Cortex of kidney (tissue), 1 donor: ENCODE data around the gene USP10.
A peak's percentile ranks its signal among the peaks of the same experiment; 100 is the strongest.

ENCODE experiments used
- DNase-seq: peaks from one replicate; lab custom pipeline; 2025; lab: John Stamatoyannopoulos, UW

USP10 gene

DNA sequence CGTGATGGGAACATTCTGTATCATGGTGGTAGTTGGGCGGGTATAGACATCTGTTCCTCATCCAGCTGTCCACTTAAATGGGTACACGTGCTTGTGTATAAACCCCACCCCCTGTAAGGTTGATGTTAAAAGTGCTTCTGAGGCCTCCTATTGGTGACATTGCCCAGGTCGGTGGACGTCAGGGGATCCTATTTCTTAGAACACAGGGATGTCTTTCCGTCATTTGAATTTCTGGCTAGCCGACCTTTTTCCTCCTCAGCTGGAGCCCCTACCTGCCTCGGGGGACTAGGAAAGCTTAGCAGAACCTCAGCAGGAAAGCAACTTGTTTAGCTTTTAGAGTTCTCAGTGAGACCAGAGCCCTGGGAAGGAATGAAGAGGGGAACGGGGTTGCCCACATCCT is 103.3 kb downstream of the USP10 start:
- no peak for DNase-seq

DNA sequence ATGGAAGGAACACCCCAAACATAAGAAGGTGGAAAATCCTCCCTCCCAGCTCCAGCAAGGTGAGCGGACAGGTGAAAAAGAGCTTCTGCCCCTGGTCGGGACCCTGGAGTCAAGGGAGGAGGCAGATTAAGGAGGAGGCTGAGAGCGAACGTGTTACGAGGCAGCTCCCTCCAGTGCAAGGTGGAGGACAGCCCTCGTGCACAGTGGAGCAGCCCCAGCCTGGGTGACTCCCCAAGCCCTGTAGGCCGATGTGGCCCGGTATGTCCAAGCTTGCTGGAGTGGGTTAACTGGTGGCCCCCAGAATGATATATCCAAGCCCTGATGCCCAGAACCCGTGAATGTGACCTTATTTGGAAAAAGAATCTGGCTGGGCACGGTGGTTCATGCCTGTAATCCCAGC is 104.5 kb downstream of the USP10 start:
- no peak for DNase-seq

DNA sequence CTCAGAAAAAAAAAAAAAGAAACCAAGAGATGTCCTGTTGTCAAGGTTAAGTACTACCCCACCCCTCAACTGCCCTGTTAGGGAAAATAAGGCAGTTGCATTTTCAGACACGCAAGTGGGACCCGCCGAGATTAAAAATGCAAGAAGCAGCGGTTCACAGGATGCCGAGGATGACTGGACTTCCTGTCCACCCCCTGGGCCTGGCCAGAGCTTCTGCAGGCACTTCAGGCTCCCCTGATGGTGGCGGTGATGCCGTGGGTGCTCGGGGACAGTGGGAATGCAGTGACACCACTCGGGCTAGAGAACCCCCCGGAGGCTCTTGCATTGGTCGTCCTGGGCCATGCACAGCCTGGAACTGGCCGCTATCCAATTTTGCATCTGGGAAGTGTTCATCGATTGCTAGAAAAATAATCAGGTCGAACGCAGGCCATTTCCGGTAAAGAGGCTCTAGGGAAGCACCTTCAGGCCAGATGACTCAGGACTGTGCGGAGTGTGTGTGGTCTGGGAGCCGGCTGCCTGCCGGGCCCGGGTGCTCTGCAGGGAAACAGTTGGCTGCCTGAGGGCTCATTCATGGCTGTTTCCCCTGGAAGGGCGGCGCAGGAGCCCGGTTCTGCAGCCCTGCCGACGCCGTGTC is 106.6 kb downstream of the USP10 start:
- DNase-seq: no peak

DNA sequence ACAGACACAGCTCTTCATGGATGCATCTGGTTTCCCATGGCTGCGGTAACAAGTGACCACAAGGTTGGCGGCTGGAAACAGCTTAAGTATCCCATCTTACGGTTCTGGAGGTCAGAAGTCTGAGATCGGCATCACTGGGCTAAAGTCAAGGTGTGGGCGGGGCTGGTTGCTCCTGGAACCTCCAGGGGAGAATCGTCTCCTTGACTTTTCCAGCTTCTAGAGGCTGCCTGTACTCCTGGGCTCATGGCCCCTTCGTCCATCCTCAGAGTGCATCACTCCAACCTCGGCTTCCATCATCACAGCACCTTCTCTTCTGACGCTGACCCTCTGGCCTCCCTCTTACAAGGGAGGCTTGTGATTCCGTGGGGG is 107.1 kb downstream of the USP10 start:
- DNase-seq: no peak

DNA sequence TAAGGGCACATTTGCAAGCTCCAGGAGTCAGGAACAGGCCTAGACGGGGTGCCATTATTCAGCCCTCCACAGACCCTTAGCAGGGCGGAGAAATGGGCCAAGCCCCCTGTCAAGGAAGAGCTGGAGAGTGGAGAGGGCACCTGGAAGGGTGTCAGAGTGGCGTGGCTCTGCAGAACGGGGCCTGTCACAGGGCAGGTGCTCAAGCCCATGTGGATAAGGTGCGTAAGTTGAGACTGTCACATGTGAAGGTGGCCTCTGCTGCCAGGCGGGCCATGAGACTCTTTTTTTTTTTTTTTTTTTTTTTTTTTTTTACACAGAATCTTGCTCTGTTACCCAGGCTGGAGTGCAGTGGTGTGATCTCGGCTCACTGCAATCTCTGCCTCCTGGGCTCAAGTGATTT is 108.0 kb downstream of the USP10 start:
- DNase-seq: no peak

DNA sequence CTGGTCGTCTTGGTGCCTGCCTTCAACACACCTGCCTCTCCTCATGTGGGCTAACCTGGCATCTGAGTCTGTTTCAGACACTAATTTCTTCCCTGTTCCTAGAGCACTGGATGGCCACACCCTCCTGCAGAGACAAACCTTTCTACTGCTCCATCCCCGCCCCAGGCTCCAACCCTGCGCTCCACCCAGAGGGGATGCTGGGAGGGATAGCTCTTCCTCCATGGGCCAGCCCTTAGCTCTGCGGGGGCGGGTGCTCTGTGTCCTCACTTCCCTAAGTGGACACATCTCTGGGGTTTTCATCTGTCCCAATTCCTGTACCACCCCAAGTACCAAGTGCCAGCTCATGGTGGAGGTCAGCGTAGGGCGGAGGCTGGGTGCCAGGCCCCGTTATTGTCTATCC is 109.0 kb downstream of the USP10 start:
- no peak for DNase-seq

DNA sequence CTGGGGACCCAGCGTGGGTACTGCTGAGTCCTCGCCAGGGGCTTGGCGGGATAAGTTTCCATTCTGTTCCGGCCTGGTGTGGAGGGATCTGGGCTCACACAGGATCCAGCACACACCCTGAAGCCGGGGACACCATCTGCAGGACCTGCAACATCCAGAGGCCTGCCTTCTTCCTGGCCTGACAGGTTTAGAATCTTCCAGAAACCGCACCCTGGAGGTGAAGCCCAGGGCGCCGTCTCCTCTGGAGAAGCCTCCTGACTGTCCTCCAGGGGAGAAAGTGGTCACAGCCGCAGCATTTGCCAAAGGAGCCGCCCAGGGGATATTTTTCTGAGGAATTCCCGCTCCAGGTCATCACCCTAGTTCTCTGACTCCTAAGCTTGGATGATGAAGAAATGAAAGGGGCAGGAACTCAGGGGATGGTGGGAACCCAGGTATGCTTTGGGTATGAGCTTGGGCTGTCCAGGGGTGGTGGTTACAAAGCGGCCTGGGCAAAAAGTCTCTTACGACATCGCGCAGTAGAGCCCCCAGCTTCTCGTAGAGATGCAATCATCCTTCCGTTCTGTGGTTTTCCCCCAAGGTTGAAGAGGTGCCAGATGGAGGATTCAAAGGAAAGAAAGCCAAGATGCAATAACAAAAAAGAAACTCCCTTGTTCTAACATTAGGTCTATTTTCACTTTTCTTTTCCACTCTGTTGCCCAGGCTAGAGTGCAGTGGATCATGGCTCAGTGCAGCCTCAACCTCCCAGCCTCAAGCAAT is 110.9 kb downstream of the USP10 start:
- no peak for DNase-seq

DNA sequence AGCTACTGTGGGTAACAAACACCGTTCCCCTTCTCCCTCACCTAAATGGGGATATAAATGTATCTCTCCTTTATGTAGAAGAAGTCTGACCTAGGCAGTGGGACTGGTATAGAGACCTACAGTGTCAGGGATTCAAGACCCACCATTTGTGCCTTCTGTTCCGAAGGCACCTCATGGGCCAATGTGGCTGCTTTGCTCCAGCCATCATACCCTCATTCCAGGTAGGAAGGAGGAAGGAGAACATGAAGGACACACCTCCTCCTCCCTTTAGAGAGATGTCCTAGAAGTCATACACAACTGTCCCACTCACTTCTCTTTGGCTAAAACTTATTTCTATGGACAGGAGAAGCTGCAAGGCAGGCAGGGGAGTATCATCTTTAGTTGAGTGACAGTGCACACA is 111.7 kb downstream of the USP10 start:
- no peak for DNase-seq

DNA sequence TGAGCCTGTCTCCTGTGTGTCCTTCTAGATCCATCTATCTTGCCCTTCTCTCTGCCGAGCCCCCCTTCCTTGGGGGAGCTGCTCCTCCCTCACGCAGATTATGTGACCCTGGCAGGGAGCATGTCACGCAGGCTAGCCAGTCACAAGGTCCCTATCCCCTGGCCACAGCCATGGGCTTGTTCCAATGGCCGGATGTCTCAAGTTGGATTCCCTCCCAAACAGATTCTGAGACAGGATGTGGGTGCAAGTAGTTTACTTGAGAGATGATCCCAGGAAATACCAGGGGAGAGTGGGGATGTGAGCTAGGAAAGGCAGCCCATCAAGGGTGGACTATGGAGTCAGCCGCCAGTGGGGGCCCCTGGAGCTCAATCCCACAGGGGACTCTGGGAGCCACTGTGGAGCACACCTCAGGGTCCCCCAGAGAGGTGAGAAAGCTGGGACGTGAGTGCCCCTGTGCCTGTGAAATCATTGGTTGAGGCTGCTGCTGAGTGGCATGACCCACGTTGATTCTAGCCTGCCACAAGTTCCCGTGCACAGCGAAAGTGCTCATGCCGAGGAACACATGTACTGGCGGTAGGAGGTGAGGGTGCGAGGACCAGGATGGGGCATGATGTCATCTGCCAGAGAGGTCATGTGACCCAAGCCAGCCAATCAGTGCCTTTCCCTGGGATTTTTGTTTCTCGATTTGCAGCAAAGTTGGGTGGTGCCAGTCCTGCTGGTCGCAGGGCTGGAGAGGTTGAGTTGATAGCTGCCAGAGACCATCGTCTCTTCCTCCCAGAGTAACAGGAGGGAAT is 113.5 kb downstream of the USP10 start:
- no peak for DNase-seq

DNA sequence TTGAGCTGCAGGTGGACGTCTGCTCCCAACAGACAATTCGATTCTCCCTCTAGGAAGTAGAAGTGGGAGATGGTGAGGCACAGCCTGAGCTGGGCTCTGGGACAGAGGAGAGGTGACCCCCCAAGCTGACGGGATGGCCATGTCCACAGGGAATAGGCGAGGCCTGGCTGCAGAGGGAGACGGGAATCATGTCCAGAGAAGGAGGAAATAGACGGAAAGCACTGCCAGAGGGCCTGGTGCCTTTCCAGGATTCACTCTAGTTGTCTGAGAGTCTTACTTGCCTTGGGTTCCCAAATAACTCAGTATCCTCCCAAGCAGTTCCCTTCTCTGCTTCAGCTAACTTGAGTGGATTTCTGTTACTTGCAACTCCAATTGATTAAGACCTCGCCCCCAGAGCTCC is 115.7 kb downstream of the USP10 start:
- DNase-seq: no peak

DNA sequence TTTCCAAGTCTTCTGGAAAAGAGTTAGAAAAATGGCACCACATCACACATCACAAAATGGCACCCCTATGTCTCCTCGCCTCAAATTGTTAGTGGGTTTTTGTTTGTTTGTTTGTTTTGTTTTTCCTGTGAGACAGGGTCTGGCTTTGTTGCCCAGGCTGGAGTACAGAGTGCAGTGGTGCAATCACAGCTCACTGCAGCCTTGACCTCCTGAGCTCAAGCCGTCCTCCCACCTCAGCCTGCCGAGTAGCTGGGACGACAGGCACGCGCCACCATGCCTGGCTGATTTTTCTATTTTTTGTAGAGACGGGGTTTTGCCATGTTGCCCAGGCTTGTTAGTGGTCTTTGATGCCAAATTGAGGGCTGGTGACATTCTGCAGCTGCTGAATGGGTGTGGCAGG is 116.2 kb downstream of the USP10 start:
- no peak for DNase-seq

DNA sequence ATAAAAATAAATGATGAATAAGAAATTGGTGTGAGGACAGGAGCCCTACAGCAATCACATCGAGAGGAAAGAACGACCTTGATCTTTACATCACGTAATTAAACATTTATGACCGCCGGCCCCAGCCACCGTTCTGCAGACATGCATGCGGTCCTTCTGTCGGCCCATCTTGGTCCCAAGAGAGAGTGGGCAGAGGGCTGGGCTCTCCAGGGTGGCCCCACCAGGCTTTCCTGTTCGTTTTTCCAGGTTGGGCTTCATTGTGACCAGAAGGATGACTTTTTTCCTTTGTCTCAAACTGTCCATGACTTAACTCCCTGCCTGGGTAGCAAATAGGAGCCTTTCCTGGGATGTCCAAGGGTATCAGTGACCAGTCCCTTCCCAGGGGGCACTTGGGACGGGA is 116.7 kb downstream of the USP10 start:
- DNase-seq: no peak

DNA sequence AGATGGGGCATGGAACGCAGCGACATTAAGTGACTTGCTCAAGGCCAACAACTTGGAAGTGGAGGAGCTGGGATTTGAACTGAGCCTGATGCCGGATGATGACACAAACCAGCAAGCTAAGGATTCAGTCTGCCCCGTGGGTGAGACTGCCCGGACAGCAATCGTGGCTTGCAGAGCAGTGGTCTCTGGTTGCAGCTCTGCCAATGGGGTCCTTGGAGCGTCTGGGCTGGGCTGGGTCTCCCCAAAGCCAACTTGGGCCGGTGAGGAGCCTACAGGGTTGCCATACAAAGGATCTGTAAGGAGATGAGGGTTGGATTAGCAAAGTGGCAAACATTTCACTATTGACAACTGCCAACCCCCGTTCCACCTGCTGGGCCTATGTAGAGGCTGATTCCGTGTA is 117.4 kb downstream of the USP10 start:
- no peak for DNase-seq

DNA sequence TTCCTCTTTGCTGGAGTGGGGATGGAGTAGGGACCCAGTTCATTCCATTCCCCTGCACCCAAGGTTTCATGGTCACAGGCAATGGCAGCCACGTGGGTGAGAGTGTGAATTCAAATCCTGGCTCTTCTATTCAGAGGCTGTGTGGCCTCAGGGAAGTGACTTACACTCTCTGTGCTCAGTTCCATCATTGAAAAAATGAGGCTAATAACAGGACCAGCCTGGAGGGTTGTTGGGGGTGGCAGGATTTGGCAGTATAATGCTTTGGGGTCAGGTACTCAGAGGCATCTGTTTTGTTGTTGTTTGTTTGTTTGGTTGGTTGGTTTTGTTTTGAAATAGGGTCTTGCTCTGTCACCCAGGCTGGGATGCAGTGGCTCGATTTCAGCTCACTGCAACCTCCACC is 117.8 kb downstream of the USP10 start:
- DNase-seq: no peak

DNA sequence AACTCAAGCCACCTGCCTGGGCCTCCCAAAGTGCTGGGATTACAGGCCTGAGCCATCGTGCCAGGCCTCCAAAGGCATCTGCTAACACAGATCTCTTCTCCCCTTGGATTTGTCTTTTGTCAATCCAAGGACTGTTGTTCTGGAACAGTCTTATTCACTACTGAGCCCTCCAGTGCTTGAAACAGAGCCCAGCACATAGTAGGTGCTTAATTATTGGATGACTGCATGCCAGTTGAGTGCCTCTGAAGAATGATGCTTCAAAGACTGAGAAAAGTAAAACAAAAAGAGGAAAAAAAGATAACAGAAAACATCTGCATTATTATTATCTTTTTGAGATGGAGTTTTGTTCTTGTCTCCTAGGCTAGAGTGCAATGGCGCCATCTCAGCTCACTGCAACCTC is 118.3 kb downstream of the USP10 start:
- no peak for DNase-seq

DNA sequence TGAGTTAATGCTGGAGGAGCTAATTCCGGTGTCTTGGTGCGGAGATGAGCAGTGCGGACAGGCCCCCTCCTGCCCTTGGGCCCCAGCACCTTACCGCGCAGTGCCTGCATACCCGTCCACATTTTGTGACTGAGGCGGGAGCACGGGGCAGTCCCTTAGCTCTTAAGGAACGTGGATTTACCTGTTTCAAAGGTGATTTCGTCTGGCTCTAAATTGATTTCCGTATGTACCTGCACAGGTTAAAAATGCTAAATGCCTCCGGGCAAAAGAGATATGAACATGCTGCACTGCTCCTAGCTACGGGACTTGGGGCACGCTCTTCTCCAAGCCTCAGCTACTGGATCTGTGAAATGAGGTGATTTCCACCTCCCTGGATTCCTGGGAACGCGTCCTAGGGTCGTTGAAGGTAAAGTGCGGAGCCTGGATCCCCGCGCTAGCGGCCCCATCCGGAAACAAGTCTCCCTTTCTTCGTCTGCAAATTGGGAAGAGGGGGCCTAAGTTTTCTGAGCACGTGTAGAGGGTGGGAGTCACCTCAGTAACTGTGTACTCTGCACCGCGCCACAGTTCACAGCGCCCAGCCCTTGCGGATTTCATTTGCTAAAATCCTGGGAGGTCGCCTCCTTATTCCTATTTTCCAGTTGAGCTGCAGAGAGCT is 119.3 kb downstream of the USP10 start:
- no peak for DNase-seq

DNA sequence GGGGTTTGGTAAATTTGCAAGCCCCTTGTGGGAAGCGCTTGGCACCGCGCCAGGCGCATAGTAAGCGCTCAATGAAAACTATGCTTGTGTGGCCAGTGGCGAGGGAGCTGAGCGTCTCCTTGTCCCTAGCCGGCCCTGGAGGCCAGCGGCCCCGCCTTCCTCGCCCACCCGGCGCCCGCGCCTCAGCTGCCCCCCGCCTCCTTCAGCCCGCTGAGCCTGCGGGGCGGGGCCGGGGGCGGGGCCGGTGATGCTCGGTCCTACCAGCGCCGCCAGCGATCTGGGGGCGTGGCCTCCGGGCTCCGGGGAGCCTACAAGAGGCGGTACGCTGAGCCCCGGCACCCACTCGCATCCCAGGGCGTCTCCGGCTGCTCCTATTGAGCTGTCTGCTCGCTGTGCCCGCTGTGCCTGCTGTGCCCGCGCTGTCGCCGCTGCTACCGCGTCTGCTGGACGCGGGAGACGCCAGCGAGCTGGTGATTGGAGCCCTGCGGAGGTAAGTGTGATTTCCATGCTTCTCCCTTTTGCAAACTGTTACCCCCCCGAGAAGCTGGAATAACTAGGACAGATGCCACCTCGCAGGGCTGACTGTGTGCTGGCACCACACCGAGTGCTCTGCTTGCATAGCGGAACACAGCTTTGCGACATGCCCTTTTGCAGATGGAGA is 120.0 kb downstream of the USP10 start, which contains the start of gene CRISPLD2:
Gene CRISPLD2 (plus strand): TSS at position 342 of the 661 bp plus-strand sequence. CDS start 18,511 bp downstream, outside the sequence.
- DNase-seq: peak; percentile 10

DNA sequence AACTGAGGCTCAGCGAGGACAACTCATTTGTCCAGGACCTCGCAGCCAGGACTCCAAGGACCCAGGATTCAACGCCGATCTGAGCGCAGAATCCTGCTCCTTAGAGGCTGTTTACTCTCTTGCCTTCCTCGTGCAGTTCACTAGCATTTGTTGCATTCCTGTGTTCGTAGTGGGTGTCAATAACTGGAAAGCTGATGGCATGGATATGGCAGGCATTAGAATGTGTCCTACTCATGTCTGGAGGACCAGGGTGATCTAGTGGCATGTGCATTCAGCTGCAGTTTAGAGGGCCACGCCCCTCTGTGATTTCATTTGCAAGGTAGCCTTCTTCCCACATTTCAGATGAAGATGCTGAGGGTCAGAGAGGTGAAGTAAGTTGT is 120.5 kb downstream of the USP10 start:
- no peak for DNase-seq

DNA sequence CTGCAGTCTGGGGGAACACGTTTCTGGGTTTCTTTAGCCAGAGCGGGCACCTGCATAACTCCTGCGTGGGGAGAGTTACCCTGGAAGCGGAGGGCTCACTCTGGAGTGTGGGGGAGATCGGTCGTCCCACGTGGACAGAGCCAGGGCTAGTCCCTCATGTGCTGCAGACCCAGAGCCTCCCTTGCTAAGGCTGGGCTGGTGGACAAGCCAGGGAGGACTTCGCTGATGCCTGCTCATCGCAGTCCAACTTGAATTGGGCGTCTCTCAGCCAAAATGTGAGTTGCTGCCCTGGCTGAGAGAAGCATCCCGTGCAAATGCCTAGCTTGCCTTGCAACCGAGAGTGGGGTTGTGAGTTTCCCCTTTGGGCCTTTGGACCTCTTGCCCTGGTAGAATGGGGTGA is 121.0 kb downstream of the USP10 start:
- DNase-seq: no peak

DNA sequence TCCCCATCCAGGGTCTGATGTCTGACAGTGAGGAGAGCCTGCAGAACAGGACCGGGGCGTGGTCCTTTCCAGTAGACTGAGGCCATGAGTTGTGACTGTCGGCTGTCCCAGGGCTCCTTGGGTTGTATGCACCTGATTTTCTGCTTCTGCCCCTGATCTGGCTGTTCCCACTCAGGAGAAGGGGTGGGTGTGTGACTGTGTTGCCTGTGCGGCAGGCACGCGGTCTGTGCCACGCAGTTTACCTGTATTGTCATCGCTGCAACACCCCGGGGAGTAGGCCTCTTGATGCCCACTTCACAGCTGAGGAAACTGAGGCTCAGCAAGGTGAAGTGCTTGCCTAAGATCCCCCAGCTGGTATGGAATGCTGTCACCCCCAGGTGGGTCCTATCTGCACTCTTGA is 121.4 kb downstream of the USP10 start:
- no peak for DNase-seq

DNA sequence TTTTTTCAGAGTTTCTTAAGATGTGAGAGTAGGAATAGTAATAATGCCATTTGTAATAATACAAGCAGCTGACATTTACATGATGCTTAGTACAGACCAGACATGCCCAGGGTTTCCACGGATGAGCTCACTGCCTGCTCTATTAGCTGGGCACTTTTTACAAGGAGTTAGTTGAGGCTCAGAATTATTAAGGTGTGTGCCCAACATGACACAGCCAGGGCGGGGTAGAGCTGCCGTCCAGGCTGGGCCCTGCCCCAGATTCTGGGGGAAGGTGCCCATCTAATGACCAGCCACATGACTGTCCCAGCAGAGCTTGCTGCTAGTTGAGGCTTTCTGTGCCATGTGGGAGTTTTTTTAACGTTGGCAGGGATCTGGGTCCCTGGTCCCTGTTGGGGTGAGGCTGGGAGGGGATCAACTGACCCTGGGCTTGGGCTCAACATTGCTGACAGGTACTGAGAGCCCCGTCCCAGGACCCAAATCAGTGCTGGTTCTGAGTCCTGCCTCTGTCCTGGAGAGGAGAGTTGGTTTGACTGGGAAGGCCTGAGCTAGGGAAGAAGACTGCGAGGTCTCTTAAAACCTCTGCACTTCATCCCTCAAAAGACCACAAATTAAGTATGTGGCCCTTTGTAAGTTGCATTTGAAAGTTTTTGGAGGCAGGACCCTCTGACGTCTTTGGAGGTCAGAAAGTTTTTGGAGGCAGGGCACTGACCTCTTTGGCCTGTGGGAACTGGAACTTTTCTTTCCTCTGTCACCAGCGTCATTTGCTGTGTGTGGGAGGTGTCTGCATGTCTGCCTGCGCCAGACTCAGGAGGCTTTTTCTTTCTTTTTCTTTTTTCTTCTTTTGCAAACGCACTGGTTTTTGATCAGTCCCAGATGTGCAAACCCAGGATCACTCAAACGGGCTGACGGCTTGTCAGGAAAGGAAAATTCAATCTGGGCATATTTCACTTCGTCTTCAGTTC is 122.2 kb downstream of the USP10 start:
- DNase-seq: no peak
